ENCODE data around the gene MEIS3. TPM values are rescaled to one million over a fixed set of nuclear protein-coding genes. Genes with fewer than 3 reads are reported as not detected.
A peak's percentile ranks its signal among the peaks of the same experiment; 100 is the strongest.

MEIS3 gene
- total RNA-seq, 1 experiment from 2014 or later, result 35.8 TPM

DNA sequence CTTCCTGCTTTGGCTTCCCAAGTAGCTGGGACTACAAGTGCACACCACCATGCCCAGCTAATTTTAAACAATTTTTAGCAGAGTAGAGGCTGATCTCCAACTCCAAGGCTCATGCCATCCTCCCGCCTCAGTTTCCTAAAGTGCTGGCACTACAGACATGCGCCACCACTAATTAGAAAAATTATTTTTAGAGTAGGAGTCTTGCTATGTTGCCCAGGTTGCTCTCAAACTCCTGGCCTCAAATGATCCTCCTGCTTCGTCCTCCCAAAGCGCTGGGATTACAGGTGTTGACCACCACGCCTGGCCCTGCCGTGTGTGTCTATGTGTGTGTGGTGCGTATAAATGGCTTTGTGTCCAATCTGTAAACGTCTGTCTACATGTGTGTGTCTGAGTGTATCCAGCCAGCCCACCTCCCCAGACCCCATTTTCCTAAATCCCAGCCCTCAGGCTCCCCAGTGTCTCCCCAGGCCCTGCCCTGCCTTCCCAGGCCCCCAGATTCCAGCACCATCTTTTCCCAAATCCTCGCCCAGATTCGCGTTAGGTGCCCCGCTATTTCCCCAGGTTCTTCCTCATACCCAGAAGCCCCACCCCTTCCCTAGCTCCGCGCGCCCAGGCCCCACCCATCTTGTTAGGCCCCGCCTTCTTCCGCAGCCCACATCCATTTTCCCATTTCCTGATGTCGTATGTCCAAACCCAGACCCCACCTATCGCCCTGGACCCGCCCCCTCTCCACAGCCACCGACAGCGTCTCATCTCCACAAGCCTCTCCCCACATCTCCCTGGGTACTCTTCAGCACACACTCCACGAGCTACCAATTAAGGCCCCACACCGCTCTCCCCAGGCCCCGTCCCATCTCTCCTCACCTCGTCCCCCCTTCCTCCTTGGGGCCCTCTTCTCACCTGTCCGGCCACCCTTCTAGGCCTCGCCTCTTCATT is 27.5 kb upstream of the MEIS3 start (continued):
- TF ChIP-seq ELF1 (IDR thresholded peaks at IDR 0.05; ENCODE audit: borderline replicate concordance, low read depth) (no peak), ZNF274 (IDR thresholded peaks at IDR 0.05; ENCODE audit: low read depth, low read length) (no peak), SIN3A (IDR thresholded peaks at IDR 0.05; ENCODE audit: low read depth) (no peak), EZH2 (IDR thresholded peaks at IDR 0.05) (no peak), CEBPB (IDR thresholded peaks at IDR 0.05; ENCODE audit: low read depth) (no peak), YY1 (IDR thresholded peaks at IDR 0.05; ENCODE audit: extremely low read depth, insufficient replicate concordance, low read depth, low read length) (no peak), ZFX (IDR thresholded peaks at IDR 0.05) (no peak), SRF (IDR thresholded peaks at IDR 0.05; ENCODE audit: low read depth) (no peak)
- TF ChIP-seq, protein P1, sequence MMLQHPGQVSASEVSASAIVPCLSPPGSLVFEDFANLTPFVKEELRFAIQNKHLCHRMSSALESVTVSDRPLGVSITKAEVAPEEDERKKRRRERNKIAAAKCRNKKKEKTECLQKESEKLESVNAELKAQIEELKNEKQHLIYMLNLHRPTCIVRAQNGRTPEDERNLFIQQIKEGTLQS (IDR thresholded peaks at IDR 0.05), result no peak

DNA sequence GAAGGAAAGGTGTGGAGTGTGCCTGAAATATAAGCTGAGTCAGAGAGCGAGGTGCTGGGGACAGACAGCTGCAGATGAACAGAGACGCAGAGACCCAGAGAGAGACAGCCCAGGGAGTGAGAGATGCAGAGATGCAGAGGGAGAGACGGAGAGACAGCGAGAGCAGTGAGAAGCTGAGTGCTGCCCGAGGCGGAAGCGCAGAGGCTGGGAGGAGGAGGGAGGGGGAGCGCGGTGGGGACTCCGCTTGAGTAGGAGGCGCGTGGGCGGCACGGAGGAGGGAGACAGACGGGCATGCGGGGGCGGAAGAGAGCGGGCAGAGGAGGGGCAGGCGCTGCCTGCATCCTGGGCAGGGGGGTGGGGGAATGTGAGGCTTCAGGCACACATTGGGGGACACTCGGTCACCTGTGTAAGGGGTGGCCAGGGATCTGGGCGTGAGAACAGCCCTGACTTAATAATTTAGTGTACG is 26.6 kb upstream of the MEIS3 start:
- RAD21 ChIA-PET (ENCODE audit: low non-redundant PET in 1 of 2, low total read pairs in 2 of 2, uncharacterized antibody in 2 of 2, unreplicated experiment in 2 of 2), result interaction anchor here in 1 of 2 experiments (2.0 kb wide), 1 partner anchor 9 kb away, joined by 7 read pairs; no protein-coding TSS in a partner anchor
- ATAC-seq, result no peak
- H3K27ac ChIP-seq (ENCODE audit: low read depth, low read length), result no peak overlapping the region
- intact Hi-C loops (cut with micrococcal nuclease), result loop anchor here (2.0 to 10.0 kb wide), 3 partner anchors 36 to 159 kb away; partner anchors contain the start of genes BICRA, KPTN and NAPA
- H3K4me3 ChIP-seq (replicated peaks in 1 of 2; ENCODE audit: low read depth in 1 of 2, low read length in 2 of 2), result peak overlapping the region; percentile 22 to 55
- no peak overlapping the region for H2AFZ ChIP-seq (ENCODE audit: low read depth, low read length, poor library complexity, severe bottlenecking)
- TF ChIP-seq CBX3 (IDR thresholded peaks at IDR 0.05; ENCODE audit: low read depth) (no peak), EGR1 (IDR thresholded peaks at IDR 0.05; ENCODE audit: low read depth) (peak; percentile 96)
- no peak for DNase-seq (ENCODE audit: low read depth, low spot score)
- H3K27me3 ChIP-seq (ENCODE audit: insufficient read depth, low read length), result peaks cover 19% of the 10 kb centered on the region
- H4K20me1 ChIP-seq (ENCODE audit: insufficient read depth), result no peaks in the 10 kb centered on the region
- no peaks in the 10 kb centered on the region for H3K9me3 ChIP-seq (ENCODE audit: control insufficient read depth in 1 of 2, insufficient read depth in 1 of 2, low read depth in 1 of 2, low read length in 2 of 2)
- H3K9me2 ChIP-seq (ENCODE audit: insufficient read depth), result no peaks in the 10 kb centered on the region
- no TSS peak for BruUV-seq (replicated peaks)
- CTCF ChIA-PET, result interaction anchor here (1.6 to 3.6 kb wide), 3 partner anchors 9 to 70 kb away, joined by 8 to 32 read pairs (median 9); partner anchors contain the start of gene NAPA
- POLR2A ChIA-PET, result no interaction called here
- H3K79me2 ChIP-seq (ENCODE audit: insufficient read depth, low read length), result no peaks in the 10 kb centered on the region
- H3K4me2 ChIP-seq (ENCODE audit: low read length), result peak overlapping the region; percentile 95
- H3K9ac ChIP-seq (ENCODE audit: low read length), result peak overlapping the region; percentile 35
- no peaks in the 10 kb centered on the region for H3K36me3 ChIP-seq (ENCODE audit: control insufficient read depth in 1 of 2, insufficient read depth in 2 of 2, low read length in 2 of 2)
- peaks cover 17 to 23% of the 10 kb centered on the region in 2 experiments for H3K4me1 ChIP-seq (ENCODE audit: control insufficient read depth in 1 of 2, insufficient read depth in 2 of 2, low read length in 2 of 2)
